ENCODE data around the gene IDH3B.

- TF ChIP-seq EP300 (IDR thresholded peaks at IDR 0.05) (no peak), CTCF (IDR thresholded peaks at IDR 0.05) (no peak)
Observed at GRCh38 chr20:2690213-2690612, 26.2 kb upstream of the IDH3B start.

Data from sigmoid colon (tissue), 4 donors.